ENCODE data around the gene XBP1.

- no peak for TF ChIP-seq POLR2A (IDR thresholded peaks at IDR 0.05)
- no peak for TF ChIP-seq CTCF (IDR thresholded peaks at IDR 0.05)
Observed at GRCh38 chr22:28768701-28769393, 31.5 kb downstream of the XBP1 start.

Data from adrenal gland (tissue), 5 donors.